ENCODE results near the gene TRAF1. TPM values are rescaled to one million over a fixed set of nuclear protein-coding genes. Genes with fewer than 3 reads are reported as not detected.

TRAF1 gene
- total RNA-seq, 1 experiment from 2014 or later, result 0.85 TPM

GRCh38 chr9:120942186-120943001 is 15.8 kb upstream of the TRAF1 start:
- DNase-seq (ENCODE audit: low spot score), result no peak
- in situ Hi-C loops (cut with HindIII; ENCODE audit: low sequenced_read_pairs), result no loop called here

- in situ Hi-C loops (cut with HindIII; ENCODE audit: low sequenced_read_pairs), result no loop called here
- no peak for DNase-seq (ENCODE audit: low spot score)
Measured at GRCh38 chr9:120941046-120941770, 14.6 kb upstream of the TRAF1 start.

DNA sequence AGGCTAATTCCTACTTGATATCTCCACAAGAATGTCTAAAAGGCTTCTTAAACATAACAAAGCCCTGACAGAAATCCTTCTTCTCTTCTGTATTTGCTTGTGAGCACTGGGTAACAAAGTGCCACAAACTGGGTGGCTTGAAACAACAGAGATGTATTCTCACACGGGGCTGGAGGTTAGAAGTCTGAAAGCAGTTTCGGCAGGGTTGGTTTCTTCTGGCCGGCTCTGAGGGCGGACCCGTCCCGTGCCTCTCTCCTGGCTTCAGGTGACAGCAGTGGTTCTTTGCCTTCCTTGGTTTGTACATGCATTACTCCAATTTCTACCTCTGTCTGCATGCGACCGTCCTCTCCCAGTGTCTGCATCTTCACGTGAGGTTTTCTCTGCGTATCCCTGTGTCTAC is 14.0 kb upstream of the TRAF1 start:
- no peak for DNase-seq (ENCODE audit: low spot score)
- in situ Hi-C loops (cut with HindIII; ENCODE audit: low sequenced_read_pairs), result no loop called here

- in situ Hi-C loops (cut with HindIII; ENCODE audit: low sequenced_read_pairs), result no loop called here
- DNase-seq (ENCODE audit: low spot score), result no peak
Measured at GRCh38 chr9:120938851-120939250, 12.3 kb upstream of the TRAF1 start.

DNA sequence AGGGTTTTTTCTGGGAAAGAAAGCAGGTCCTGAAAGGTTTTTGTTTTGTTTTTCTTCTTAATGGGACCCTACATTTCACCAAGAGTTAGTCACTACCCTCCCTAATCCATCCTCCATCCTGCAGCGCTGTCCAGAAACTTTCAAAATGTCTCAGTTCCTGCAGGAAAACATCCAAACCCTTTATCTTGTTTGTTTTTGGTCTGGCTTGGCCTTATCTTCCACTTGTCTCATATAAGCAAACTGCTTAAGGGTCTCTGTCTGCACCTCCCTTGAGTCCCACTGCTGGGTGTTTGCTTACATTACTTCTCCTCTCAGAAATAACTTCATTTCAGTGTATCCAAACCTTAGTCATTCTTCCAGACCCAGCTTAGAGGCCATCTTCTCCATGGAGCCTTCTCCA is 11.0 kb upstream of the TRAF1 start:
- no peak for DNase-seq (ENCODE audit: low spot score)
- in situ Hi-C loops (cut with HindIII; ENCODE audit: low sequenced_read_pairs), result no loop called here

- in situ Hi-C loops (cut with HindIII; ENCODE audit: low sequenced_read_pairs), result no loop called here
Measured at GRCh38 chr9:120937127-120937526, 10.5 kb upstream of the TRAF1 start.

GRCh38 chr9:120936764-120937122 is 10.1 kb upstream of the TRAF1 start:
- no peak for DNase-seq (ENCODE audit: low spot score)
- in situ Hi-C loops (cut with HindIII; ENCODE audit: low sequenced_read_pairs), result no loop called here

More at GRCh38 chr9:120937127-120937526, 10.5 kb upstream of the TRAF1 start:
- DNase-seq (ENCODE audit: low spot score), result no peak

- in situ Hi-C loops (cut with HindIII; ENCODE audit: low sequenced_read_pairs), result no loop called here
- peak; percentile 87 for DNase-seq (ENCODE audit: low spot score)
Measured at GRCh38 chr9:120936011-120936763, 9.6 kb upstream of the TRAF1 start.

- DNase-seq (ENCODE audit: low spot score), result peak; percentile 82
- in situ Hi-C loops (cut with HindIII; ENCODE audit: low sequenced_read_pairs), result no loop called here
Measured at GRCh38 chr9:120935383-120935857, 8.8 kb upstream of the TRAF1 start.

DNA sequence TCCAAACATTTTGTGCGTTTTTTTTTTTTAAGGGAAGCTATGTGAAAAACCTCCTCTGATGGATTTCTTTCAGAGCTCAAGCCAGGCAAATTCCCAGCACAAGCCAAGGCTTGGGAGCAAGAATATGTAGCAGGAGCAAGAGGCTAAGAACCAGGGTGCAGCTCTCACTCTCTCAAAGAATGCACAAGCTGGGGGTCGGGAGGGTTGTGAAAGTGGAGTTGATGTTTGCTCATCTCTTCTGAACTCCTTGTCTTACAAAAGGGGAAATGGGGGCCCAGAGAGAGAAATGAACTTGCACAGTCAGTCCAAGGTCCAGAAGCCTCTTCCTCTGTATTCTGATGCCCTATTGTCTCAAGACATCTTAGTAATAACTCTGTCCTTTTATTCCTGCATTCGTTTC is 7.7 kb upstream of the TRAF1 start:
- in situ Hi-C loops (cut with HindIII; ENCODE audit: low sequenced_read_pairs), result no loop called here
- no peak for DNase-seq (ENCODE audit: low spot score)

GRCh38 chr9:120933310-120934055 is 6.9 kb upstream of the TRAF1 start:
- no peak for DNase-seq (ENCODE audit: low spot score)
- in situ Hi-C loops (cut with HindIII; ENCODE audit: low sequenced_read_pairs), result no loop called here

DNA sequence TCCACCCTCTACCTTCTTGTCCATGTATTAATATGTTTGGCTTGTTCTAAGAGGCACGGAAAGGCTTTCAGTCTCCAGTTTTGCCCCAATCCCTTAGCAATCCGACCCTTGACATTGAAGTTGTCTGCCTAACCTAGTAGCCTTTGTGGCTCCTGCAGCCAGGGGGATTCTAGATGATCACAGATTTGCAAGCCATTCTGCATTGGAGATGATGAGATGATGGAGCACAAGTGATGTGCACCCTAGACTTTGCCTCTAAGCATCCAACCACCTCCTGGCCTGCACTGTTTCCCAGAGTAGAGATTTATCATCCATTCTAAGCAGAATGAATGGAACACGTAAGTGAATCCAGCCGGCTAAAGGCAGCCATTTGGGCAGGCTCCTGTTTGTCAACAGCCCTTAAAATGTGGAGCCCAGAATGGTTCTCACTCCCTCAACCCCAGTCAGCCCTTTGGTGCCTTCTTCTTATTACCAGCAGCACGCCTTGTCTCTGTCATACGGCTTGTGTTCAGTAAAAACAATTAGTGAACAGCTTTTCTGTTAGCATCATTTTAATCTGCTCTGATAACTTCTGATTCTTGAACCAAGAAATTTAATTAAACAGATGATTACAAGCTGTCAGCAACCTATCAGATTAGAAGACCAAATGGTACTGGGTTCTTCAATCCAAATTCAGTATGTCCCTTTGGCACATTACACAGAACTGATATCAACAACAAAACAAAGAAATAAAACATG is 5.7 kb upstream of the TRAF1 start:
- in situ Hi-C loops (cut with HindIII; ENCODE audit: low sequenced_read_pairs), result no loop called here
- peak; percentile 45 for DNase-seq (ENCODE audit: low spot score)

GRCh38 chr9:120931231-120932085 is 4.9 kb upstream of the TRAF1 start:
- DNase-seq (ENCODE audit: low spot score), result no peak
- in situ Hi-C loops (cut with HindIII; ENCODE audit: low sequenced_read_pairs), result no loop called here

GRCh38 chr9:120929229-120929791 is 2.7 kb upstream of the TRAF1 start:
- peak; percentile 35 for DNase-seq (ENCODE audit: low spot score)
- in situ Hi-C loops (cut with HindIII; ENCODE audit: low sequenced_read_pairs), result no loop called here

DNA sequence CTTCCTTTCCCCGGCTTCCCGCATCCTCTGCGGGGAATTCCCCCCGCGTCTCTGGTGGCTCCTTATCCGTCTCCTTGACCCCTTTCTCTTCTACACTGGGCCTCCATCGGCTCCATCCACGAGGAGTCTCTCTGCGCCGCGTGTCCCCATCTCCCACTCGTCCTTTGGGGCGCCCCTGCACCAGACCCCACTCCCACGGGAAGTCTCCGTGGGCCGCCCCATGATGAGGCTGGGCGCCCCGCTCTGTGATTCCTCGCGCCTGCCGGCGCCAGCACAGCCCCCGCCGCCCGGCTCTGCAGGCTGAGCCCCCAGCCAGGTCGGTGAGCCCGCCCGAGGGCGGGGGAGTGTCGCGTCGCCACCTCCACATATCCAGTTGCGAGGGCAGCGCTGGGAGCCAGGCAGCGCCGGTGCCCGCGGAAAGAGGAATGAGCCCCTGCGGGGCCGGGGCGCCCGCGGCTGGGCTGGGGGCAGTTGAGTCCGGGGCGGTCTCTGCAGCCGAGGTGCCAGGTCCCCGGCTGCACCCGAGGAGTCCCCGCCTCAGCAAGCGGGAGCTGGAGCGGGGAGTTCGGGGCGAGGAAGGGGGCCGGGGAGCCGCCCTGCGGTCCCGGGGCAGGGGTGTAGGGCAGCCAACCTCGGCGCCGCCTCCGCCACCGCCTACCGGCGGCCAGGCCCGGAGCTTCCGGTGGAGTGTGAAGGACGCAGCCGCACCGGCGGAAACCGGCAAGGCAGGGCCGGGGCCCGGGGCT is 2.1 kb upstream of the TRAF1 start:
- in situ Hi-C loops (cut with HindIII; ENCODE audit: low sequenced_read_pairs), result no loop called here
- peak; percentile 63 for DNase-seq (ENCODE audit: low spot score)

DNA sequence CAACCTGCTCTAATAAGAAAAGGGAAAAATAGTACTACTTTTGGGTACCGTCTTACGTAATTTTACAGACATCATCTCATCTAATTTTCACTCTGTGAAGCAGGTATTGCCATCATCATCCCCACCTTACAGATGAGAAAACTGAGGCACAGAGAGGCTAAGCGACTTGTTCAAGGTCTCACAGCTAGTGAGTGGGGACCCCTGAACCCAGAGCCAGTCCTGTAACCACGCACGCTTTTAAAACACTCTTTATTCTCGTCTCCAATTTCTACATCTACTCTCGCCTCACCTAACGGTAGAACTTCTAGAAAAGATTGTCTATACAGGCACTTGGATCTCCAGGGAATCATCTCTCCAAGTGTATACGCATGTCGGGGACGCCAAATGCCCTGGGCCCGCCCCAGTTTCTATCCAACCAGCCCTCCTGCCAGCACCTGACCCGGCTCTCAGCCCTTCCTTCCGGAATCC is 1.5 kb upstream of the TRAF1 start:
- in situ Hi-C loops (cut with HindIII; ENCODE audit: low sequenced_read_pairs), result no loop called here
- peak; percentile 36 for DNase-seq (ENCODE audit: low spot score)

All from G401 (cell line).